HG02610 (cell line): Measurements from ENCODE around the gene IRF3.

Source experiments
- ATAC-seq: cut with Tn5 transposase; IDR thresholded peaks from one replicate; pipeline ENCODE4 v1.9.1; 2021; ENCODE audit warnings: mild to moderate bottlenecking, moderate library complexity; ENCODE audit not compliant: unreplicated experiment

The IRF3 gene

GRCh38 chr19:49665351-49666119 lies at the start of gene IRF3, which contains the start of gene BCL2L12:
Gene IRF3, minus strand, starts transcription at chr19:49665857. Its CDS starts 1,019 bp downstream, at chr19:49664838.
Gene BCL2L12, plus strand, starts transcription at chr19:49665933. Its CDS starts 760 bp downstream, at chr19:49666693.
- ATAC-seq: peak; percentile 75

- no peak for ATAC-seq
These were observed 47.7 kb upstream of the IRF3 start for GRCh38 chr19:49713236-49713845.

- ATAC-seq: no peak
These were observed 46.8 kb upstream of the IRF3 start for GRCh38 chr19:49712397-49712859.

GRCh38 chr19:49710372-49710951 lies 44.8 kb upstream of the IRF3 start:
- no peak for ATAC-seq

GRCh38 chr19:49705919-49706318 lies 40.3 kb upstream of the IRF3 start:
- no peak for ATAC-seq

- no peak for ATAC-seq
These were observed 39.4 kb upstream of the IRF3 start for GRCh38 chr19:49704888-49705642.

- ATAC-seq: no peak
These were observed 35.7 kb upstream of the IRF3 start for GRCh38 chr19:49701271-49701786.

GRCh38 chr19:49700563-49700962 lies 34.9 kb upstream of the IRF3 start:
- ATAC-seq: no peak

- ATAC-seq: no peak
These were observed 33.7 kb upstream of the IRF3 start for GRCh38 chr19:49699364-49699763.

GRCh38 chr19:49696865-49697264 lies 31.2 kb upstream of the IRF3 start:
- ATAC-seq: no peak

GRCh38 chr19:49696115-49696514 lies 30.5 kb upstream of the IRF3 start:
- no peak for ATAC-seq

- no peak for ATAC-seq
These were observed 26.5 kb upstream of the IRF3 start for GRCh38 chr19:49692147-49692506.

- ATAC-seq: no peak
These were observed 25.8 kb upstream of the IRF3 start for GRCh38 chr19:49691243-49692146.

GRCh38 chr19:49690656-49691242 lies 25.1 kb upstream of the IRF3 start, which contains the start of gene CPT1C:
Gene CPT1C, plus strand, starts transcription at chr19:49691116. Its CDS starts 1,137 bp downstream, at chr19:49692253.
- no peak for ATAC-seq

GRCh38 chr19:49690079-49690655 lies 24.5 kb upstream of the IRF3 start:
- ATAC-seq: no peak

GRCh38 chr19:49689133-49690078 lies 23.7 kb upstream of the IRF3 start, which contains the start of gene ADM5:
Gene ADM5, plus strand, starts transcription at chr19:49689594. Its CDS starts 244 bp downstream, at chr19:49689838.
- no peak for ATAC-seq

GRCh38 chr19:49688531-49689132 lies 23.0 kb upstream of the IRF3 start:
- no peak for ATAC-seq
